ENCODE results near the gene MRTFA.

MRTFA gene

DNA sequence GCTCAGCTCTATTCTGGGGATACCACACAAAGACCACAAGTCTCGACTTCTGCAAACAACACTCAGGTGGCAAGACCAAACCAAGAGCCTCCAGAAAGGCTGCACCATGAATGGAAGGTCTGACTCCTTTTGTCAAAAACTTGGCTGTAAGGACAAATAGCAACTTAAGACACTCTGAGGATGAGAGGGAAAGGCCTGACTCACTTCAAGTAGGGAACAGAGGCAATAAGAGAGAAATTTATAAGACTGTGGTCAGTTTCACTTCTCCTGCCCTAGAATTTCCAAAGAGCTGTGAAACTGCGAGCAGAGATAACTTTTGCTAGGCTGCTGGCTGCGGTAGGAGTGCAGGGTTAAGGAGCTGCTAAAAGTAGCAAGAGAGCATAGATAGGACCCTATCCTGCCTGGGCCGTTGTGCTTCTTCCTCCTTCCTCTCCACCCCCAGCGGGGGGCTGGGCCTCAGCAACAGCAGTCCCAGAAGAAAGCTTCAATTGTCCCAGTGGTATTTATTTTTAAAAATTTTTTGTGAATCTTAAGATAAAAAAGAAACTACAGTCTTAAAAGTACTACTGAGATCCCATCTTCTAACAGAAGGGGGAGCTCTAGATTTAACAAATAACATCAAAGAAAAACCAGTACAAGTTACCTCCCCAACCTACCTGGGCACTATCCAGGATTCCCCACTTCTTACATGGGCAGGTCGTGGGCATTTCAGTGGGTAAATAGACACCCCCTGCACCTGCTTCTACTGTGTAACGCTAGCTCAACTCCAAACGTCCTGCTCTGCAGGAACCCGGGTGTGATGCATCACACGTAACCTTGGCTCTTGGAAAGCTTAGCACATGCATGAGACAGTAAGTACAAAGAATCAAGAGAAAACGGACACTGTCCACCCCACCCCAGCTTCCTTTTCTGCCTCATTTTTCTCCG is 199.8 kb downstream of the MRTFA start:
- Histone ChIP-seq H3K4ac (ENCODE audit: low read length) (no peak overlapping the region), H3K18ac (ENCODE audit: low read length) (no peak overlapping the region), H4K91ac (ENCODE audit: low read depth, low read length, poor library complexity) (no peak overlapping the region), H2BK12ac (ENCODE audit: low read length) (no peak overlapping the region), H3K9ac (ENCODE audit: low read depth, low read length, poor library complexity) (no peak overlapping the region), H3K23ac (ENCODE audit: low read depth, low read length, poor library complexity) (no peak overlapping the region), H2BK120ac (ENCODE audit: low read depth, low read length) (no peak overlapping the region), H3K4me1 (ENCODE audit: control insufficient read depth in 2 of 2, insufficient read depth in 1 of 2, low read depth in 1 of 2, low read length in 2 of 2) (no peaks in the 10 kb centered on the region), H3K27ac (replicated peaks; ENCODE audit: low read length) (no peak overlapping the region), H3K9me3 (replicated peaks in 1 of 2; ENCODE audit: control insufficient read depth in 2 of 2, insufficient read depth in 1 of 2, low read depth in 1 of 2, low read length in 2 of 2) (no peaks in the 10 kb centered on the region), H2BK5ac (ENCODE audit: low read length) (no peak overlapping the region), H2BK15ac (ENCODE audit: low read length) (no peak overlapping the region), H3K36me3 (replicated peaks in 1 of 2; ENCODE audit: control insufficient read depth in 2 of 2, insufficient read depth in 2 of 2, low read length in 2 of 2) (peaks cover 3 to 5% of the 10 kb centered on the region in 2 donors), H3K4me2 (ENCODE audit: insufficient read depth, low read length, poor library complexity, severe bottlenecking) (no peak overlapping the region), H4K8ac (ENCODE audit: low read depth, low read length) (no peak overlapping the region), H2AK5ac (ENCODE audit: low read depth, low read length) (no peak overlapping the region), H3K4me3 (ENCODE audit: low read length in 2 of 2) (no peak overlapping the region), H3K27me3 (ENCODE audit: control insufficient read depth in 3 of 3, insufficient read depth in 3 of 3, low read depth in 1 of 3, low read length in 3 of 3) (no peaks in the 10 kb centered on the region), H3K79me1 (ENCODE audit: low read depth, low read length) (peaks cover 2% of the 10 kb centered on the region), H3K14ac (ENCODE audit: low read length) (no peak overlapping the region), H2AFZ (ENCODE audit: low read length) (no peak overlapping the region)
- DNase-seq (ENCODE audit: low spot score) = peak; percentile 50
- WGBS, 2 donors (ENCODE audit: extremely low coverage in 2 of 2, insufficient read length in 2 of 2, insufficient replicate concordance in 1 of 2) = no CpG with 5 or more reads among the region's 12 CpGs

DNA sequence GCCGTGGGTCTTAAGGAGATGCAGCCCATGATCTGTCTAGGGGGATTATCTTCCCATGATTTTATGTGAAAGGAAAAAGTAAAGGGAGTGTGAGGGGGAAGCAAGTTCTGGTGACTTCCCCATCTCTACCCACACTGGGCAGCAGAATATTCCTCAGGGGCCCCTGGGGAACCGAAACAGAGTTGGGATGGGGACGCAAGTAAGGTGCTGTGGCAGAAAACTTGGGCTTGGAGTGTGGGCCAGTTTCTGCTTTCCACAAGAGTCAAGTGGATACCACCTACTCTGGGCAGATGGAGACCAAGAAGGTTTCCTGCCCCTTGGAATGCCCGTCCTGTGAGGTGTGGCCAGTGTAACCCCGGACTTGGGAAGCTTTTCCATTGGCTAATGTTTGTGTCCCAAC is 201.8 kb downstream of the MRTFA start:
- Histone ChIP-seq H3K18ac (ENCODE audit: low read length) (no peak overlapping the region), H3K9ac (ENCODE audit: low read depth, low read length, poor library complexity) (no peak overlapping the region), H4K91ac (ENCODE audit: low read depth, low read length, poor library complexity) (no peak overlapping the region), H3K27ac (replicated peaks; ENCODE audit: low read length) (no peak overlapping the region), H3K79me1 (ENCODE audit: low read depth, low read length) (peaks cover 2% of the 10 kb centered on the region), H2AFZ (ENCODE audit: low read length) (no peak overlapping the region), H3K27me3 (ENCODE audit: control insufficient read depth in 3 of 3, insufficient read depth in 3 of 3, low read depth in 1 of 3, low read length in 3 of 3) (no peaks in the 10 kb centered on the region), H2BK12ac (ENCODE audit: low read length) (no peak overlapping the region), H4K8ac (ENCODE audit: low read depth, low read length) (no peak overlapping the region), H2AK5ac (ENCODE audit: low read depth, low read length) (no peak overlapping the region), H3K23ac (ENCODE audit: low read depth, low read length, poor library complexity) (no peak overlapping the region), H3K36me3 (replicated peaks in 1 of 2; ENCODE audit: control insufficient read depth in 2 of 2, insufficient read depth in 2 of 2, low read length in 2 of 2) (peaks cover 7 to 18% of the 10 kb centered on the region in 2 donors), H3K4me2 (ENCODE audit: insufficient read depth, low read length, poor library complexity, severe bottlenecking) (no peak overlapping the region), H3K14ac (ENCODE audit: low read length) (no peak overlapping the region), H3K9me3 (replicated peaks in 1 of 2; ENCODE audit: control insufficient read depth in 2 of 2, insufficient read depth in 1 of 2, low read depth in 1 of 2, low read length in 2 of 2) (no peaks in the 10 kb centered on the region), H3K4me3 (ENCODE audit: low read length in 2 of 2) (no peak overlapping the region), H2BK120ac (ENCODE audit: low read depth, low read length) (no peak overlapping the region), H2BK5ac (ENCODE audit: low read length) (no peak overlapping the region), H3K4ac (ENCODE audit: low read length) (no peak overlapping the region), H3K4me1 (ENCODE audit: control insufficient read depth in 2 of 2, insufficient read depth in 1 of 2, low read depth in 1 of 2, low read length in 2 of 2) (no peaks in the 10 kb centered on the region), H2BK15ac (ENCODE audit: low read length) (no peak overlapping the region)
- WGBS, 2 donors (ENCODE audit: extremely low coverage in 2 of 2, insufficient read length in 2 of 2, insufficient replicate concordance in 1 of 2) = no CpG with 5 or more reads among the region's 5 CpGs
- no peak for DNase-seq (ENCODE audit: low spot score)

DNA sequence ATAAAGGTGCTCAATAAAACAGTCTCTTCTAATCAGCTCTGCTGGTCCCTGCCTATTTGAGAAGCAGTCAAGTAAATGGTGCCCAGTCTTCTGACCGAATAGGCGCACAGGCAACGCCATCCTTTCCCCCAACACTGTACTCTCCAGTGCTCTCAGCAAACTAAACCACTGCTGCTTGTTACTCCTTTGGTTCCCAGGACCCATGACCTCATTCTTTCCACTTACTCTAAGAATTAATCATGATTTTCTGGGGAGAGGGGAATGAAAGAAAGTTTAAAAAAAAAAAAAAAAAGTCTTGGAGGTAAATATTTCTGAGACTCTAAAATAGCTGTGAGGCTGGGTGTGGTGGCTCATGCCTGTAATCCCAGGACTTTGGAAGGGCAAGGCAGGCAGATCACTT is 202.4 kb downstream of the MRTFA start:
- peaks cover 2% of the 10 kb centered on the region for H3K79me1 ChIP-seq (ENCODE audit: low read depth, low read length)
- no peak overlapping the region for H4K91ac ChIP-seq (ENCODE audit: low read depth, low read length, poor library complexity)
- no peaks in the 10 kb centered on the region for H3K9me3 ChIP-seq (replicated peaks in 1 of 2; ENCODE audit: control insufficient read depth in 2 of 2, insufficient read depth in 1 of 2, low read depth in 1 of 2, low read length in 2 of 2)
- H2BK15ac ChIP-seq (ENCODE audit: low read length) = no peak overlapping the region
- H3K23ac ChIP-seq (ENCODE audit: low read depth, low read length, poor library complexity) = no peak overlapping the region
- H3K4me1 ChIP-seq (ENCODE audit: control insufficient read depth in 2 of 2, insufficient read depth in 1 of 2, low read depth in 1 of 2, low read length in 2 of 2) = no peaks in the 10 kb centered on the region
- H3K4ac ChIP-seq (ENCODE audit: low read length) = no peak overlapping the region
- no peak overlapping the region for H2BK120ac ChIP-seq (ENCODE audit: low read depth, low read length)
- no peak overlapping the region for H2AFZ ChIP-seq (ENCODE audit: low read length)
- no peak overlapping the region for H3K4me3 ChIP-seq (ENCODE audit: low read length in 2 of 2)
- no peak overlapping the region for H2AK5ac ChIP-seq (ENCODE audit: low read depth, low read length)
- no peak overlapping the region for H3K4me2 ChIP-seq (ENCODE audit: insufficient read depth, low read length, poor library complexity, severe bottlenecking)
- no peak overlapping the region for H2BK5ac ChIP-seq (ENCODE audit: low read length)
- no peak overlapping the region for H3K9ac ChIP-seq (ENCODE audit: low read depth, low read length, poor library complexity)
- H3K27ac ChIP-seq (replicated peaks; ENCODE audit: low read length) = no peak overlapping the region
- no peak for DNase-seq (ENCODE audit: low spot score)
- peaks cover 11 to 24% of the 10 kb centered on the region in 2 donors for H3K36me3 ChIP-seq (replicated peaks in 1 of 2; ENCODE audit: control insufficient read depth in 2 of 2, insufficient read depth in 2 of 2, low read length in 2 of 2)
- no peaks in the 10 kb centered on the region for H3K27me3 ChIP-seq (ENCODE audit: control insufficient read depth in 3 of 3, insufficient read depth in 3 of 3, low read depth in 1 of 3, low read length in 3 of 3)
- H4K8ac ChIP-seq (ENCODE audit: low read depth, low read length) = no peak overlapping the region
- H3K18ac ChIP-seq (ENCODE audit: low read length) = no peak overlapping the region
- no peak overlapping the region for H3K14ac ChIP-seq (ENCODE audit: low read length)
- H2BK12ac ChIP-seq (ENCODE audit: low read length) = no peak overlapping the region
- no CpG with 5 or more reads among the region's 3 CpGs for whole genome bisulfite sequencing, 2 donors (ENCODE audit: extremely low coverage in 2 of 2, insufficient read length in 2 of 2, insufficient replicate concordance in 1 of 2)

DNA sequence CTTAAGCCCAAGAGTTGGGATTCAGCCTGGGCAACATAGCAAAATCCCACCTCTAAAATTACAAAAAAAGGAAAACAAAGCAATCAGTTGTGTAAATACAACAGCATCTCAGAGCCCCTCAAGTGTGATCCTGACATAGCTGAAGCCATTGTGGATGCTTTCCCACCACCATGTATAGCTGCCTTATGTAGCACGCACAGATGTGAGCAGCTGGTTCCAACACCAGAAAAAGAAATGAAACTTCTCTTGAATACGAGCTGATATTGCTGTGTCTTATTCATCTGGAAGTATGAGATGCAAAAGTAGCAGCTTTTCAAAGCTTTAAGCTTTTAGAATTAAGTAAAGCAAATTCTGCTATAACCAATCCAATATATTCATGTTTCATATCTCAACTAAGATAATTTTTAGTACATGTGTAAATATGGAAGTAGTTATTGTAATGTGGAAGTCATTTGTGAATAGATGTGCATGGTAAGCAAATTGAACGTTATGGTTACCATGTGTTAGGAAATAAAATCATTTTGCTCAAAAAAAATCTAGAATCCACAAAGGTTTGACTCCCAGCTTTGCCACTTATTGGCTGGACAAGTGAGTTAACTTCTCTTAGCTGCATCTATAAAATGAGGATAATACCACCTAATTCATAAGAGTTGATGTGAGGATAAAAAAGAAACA is 203.0 kb downstream of the MRTFA start:
- no peak overlapping the region for H4K91ac ChIP-seq (ENCODE audit: low read depth, low read length, poor library complexity)
- no peaks in the 10 kb centered on the region for H3K27me3 ChIP-seq (ENCODE audit: control insufficient read depth in 3 of 3, insufficient read depth in 3 of 3, low read depth in 1 of 3, low read length in 3 of 3)
- no peak overlapping the region for H3K18ac ChIP-seq (ENCODE audit: low read length)
- DNase-seq (ENCODE audit: low spot score) = no peak
- H3K36me3 ChIP-seq (replicated peaks in 1 of 2; ENCODE audit: control insufficient read depth in 2 of 2, insufficient read depth in 2 of 2, low read length in 2 of 2) = peaks cover 15 to 29% of the 10 kb centered on the region in 2 donors
- peaks cover 2% of the 10 kb centered on the region for H3K79me1 ChIP-seq (ENCODE audit: low read depth, low read length)
- no peak overlapping the region for H3K4ac ChIP-seq (ENCODE audit: low read length)
- no peak overlapping the region for H3K4me2 ChIP-seq (ENCODE audit: insufficient read depth, low read length, poor library complexity, severe bottlenecking)
- H3K4me3 ChIP-seq (ENCODE audit: low read length in 2 of 2) = no peak overlapping the region
- no peak overlapping the region for H2BK5ac ChIP-seq (ENCODE audit: low read length)
- no CpG with 5 or more reads among the region's 3 CpGs for WGBS, 2 donors (ENCODE audit: extremely low coverage in 2 of 2, insufficient read length in 2 of 2, insufficient replicate concordance in 1 of 2)
- no peak overlapping the region for H2AK5ac ChIP-seq (ENCODE audit: low read depth, low read length)
- H3K9me3 ChIP-seq (replicated peaks in 1 of 2; ENCODE audit: control insufficient read depth in 2 of 2, insufficient read depth in 1 of 2, low read depth in 1 of 2, low read length in 2 of 2) = no peaks in the 10 kb centered on the region
- no peaks in the 10 kb centered on the region for H3K4me1 ChIP-seq (ENCODE audit: control insufficient read depth in 2 of 2, insufficient read depth in 1 of 2, low read depth in 1 of 2, low read length in 2 of 2)
- H3K14ac ChIP-seq (ENCODE audit: low read length) = no peak overlapping the region
- no peak overlapping the region for H2BK15ac ChIP-seq (ENCODE audit: low read length)
- H3K27ac ChIP-seq (replicated peaks; ENCODE audit: low read length) = no peak overlapping the region
- no peak overlapping the region for H3K9ac ChIP-seq (ENCODE audit: low read depth, low read length, poor library complexity)
- no peak overlapping the region for H2AFZ ChIP-seq (ENCODE audit: low read length)
- H2BK120ac ChIP-seq (ENCODE audit: low read depth, low read length) = no peak overlapping the region
- no peak overlapping the region for H4K8ac ChIP-seq (ENCODE audit: low read depth, low read length)
- H3K23ac ChIP-seq (ENCODE audit: low read depth, low read length, poor library complexity) = no peak overlapping the region
- no peak overlapping the region for H2BK12ac ChIP-seq (ENCODE audit: low read length)
